Cardiac septum (tissue), 1 donor: ENCODE measurements around the gene SH3PXD2B. TPM values are rescaled to one million over a fixed set of nuclear protein-coding genes. Genes with fewer than 3 reads are reported as not detected.
"Not testable (repeated sequence)": the region's sequence is repeated elsewhere in the genome, so short reads cannot be mapped to it uniquely, and the experiment has no call there.

ENCODE experiments used
- DNase-seq: peaks from one replicate; pipeline ENCODE4 v3.0.0-alpha.2; 2020; ENCODE audit warnings: low spot score
- intact Hi-C: fragments of 100-400 bp; cut with DNase I; formaldehyde crosslinking; loops from one replicate; pipeline ENCODE4 v1.14.0; 2022
- total RNA-seq: library from RNA; stranded (reverse); fragmentation: NEBNext Ultra II Directional; extraction: Animal tissue kit (Norgen Biotek cat#: 25700); gene quantifications from one replicate; pipeline ENCODE4 v1.2.1, GENCODE V29; 2021
- donor health status: DM: no; HTN: no; CAD: no.

SH3PXD2B gene
- total RNA-seq, 1 donor from 2014 or later, result 5.1 TPM

DNA sequence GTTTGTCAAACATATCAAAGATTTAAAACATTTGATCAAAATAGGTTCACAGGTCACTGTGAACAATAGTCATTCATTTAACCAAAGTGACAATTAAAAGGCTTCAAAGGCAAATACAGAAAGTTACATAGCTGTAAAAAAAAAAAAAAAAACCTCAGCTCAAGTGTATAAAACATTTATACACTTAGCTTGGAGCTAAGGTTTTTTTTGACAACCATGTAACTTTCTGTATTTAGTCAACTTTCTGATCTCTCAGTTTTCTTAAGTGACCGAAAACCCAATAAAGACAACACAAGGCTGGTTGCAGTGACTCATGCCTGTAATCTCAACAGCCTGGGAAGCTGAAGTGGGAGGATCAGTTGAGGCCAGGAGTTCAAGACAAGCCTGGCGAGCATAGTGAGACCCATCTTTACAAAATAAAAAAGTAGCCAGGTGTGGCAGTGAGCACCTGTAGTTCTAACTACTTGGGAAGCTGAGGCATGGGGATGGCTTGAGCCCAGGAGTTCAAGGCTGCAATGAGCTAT lies 154.3 kb downstream of the SH3PXD2B start:
- intact Hi-C loops, result no loop called here
- DNase-seq, result no peak

DNA sequence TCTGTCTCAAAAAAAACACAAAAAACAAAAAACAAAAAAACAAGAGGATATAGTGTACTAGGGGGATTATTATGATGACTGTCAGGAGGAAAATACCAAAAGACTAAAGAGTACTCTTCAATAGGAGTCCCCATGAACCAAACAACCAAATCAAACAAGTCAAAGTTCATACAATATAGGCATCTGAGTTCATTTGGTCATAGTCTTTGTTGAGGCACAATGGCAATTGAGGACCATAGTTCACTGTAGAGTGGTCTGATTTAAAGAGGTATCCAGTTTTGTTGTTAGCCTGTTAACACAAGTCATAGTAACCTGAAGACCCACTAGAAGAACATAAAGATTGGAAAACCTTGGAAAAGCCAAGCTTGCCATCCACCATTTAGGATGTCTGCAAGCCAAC lies 159.5 kb downstream of the SH3PXD2B start:
- intact Hi-C loops, result no loop called here
- DNase-seq, result no peak

DNA sequence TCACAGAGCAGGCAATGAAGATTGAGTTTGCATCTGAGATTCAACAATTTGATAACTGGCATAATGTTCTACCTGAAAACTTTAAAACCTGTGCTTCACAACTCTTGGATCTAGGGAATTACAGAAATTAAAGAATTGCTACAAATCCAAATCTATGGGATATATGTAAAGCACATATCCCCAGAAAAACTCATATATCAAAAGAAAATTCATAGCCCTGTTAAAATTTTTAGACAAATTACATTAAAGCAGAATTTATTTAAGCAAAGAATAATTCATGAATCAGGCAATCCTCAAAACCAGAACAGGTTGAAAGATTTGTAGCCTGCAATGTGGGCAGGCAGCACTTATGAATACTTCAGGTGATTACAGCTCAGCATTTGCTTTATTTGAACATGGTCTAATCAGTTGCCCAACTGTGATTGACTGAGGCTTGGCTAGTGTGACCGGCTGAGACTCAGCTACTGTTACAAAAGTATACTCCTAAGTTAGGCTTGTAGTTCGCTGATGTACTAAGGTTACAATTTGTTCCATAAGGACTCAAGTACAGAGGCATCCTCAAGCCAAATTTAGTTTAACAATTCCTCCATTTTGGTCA lies 160.5 kb downstream of the SH3PXD2B start:
- no peak for DNase-seq
- intact Hi-C loops, result no loop called here

DNA sequence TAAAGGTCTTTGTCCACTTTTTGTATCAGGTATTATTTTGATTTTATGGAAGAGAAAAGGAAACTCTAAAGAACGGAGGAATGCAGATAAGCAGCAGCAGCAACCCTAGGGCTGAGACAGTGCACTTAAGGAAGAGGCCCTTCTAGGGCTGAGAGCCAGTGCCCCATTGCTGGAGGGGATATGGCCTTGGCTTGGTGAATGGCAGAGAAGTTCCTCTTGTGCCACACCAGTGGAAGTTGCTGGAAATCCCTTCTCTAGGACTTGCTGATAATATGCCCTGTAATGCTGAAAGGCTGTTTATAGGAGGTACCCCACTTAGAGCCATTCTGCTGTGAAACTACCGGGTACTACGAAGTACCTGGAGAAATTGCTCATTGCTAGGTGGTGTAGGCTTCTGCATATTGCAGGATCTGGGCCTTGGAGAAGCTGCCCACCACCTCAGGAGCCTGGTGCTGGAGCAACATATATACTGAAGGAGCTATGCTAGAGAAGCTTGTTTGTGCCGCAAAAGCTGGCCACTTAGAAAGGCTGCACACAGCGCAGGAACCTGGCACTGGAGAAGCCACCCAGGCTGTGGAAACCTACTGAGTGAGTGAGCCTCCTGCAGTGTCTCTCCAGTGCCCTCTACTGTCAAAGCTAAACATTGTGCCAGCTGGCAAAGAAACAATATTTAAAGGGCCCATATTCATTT lies 161.1 kb downstream of the SH3PXD2B start:
- intact Hi-C loops, result no loop called here
- no peak for DNase-seq

DNA sequence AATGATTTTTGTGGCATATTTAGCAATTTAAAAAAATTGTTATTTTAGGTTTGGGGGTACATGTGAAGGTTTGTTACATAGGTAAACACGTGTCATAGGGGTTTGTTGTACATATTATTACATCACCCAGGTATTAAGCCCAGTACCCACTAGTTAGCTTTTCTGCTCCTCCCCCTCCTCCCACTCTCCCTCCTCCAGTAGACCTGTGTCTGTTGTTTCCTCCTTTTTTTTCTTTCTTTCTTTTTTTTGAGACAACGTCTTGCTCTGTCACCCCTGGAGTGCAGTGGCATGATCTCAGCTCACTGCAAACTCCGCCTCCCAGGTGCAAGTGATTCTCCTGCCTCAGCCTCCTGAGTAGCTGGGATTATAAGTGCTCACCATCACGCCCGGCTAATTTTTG lies 162.5 kb downstream of the SH3PXD2B start:
- intact Hi-C loops, DNase-seq: not testable (repeated sequence)

DNA sequence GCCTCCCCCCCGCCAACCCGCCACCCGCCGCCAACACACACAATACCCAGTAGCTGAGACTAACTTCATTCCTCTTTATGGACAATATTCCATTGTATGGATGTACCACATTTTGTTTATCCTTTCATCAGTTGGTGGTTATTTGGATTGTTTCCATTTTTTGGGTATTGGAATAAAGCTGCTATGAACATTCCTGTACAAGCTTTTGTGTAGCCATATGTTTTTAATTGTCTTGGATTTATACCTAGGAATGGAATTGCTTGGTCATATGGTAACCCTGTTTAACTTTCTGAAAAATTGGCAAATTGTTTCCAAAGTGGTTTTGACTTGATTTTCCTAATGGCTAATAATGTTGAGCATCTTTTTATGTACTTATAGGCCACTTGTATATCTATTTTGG lies 165.9 kb downstream of the SH3PXD2B start:
- DNase-seq, result no peak
- intact Hi-C loops, result loop anchor here (10.0 kb wide), 1 partner anchor 374 kb away; no protein-coding TSS in a partner anchor

DNA sequence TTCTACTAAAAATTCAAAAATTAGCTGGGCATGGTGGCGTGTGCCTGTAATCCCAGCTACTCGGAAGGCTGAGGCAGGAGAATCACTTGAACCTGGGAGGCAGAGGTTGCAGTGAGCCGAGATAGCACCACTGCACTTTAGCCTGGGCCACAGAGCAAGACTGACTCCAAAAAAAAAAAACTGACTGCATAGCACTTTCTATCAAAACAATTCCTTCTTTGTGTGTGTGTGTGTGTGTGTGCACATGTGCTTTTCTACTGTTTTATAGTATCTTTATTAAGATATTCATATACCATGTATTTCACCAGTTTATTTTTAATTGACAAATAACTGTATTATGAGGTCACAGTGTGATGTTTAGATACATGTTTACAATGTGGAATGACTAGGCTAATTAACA lies 167.2 kb downstream of the SH3PXD2B start:
- intact Hi-C loops, result loop anchor here (10.0 kb wide), 1 partner anchor 372 kb away; no protein-coding TSS in a partner anchor
- not testable (repeated sequence) for DNase-seq

DNA sequence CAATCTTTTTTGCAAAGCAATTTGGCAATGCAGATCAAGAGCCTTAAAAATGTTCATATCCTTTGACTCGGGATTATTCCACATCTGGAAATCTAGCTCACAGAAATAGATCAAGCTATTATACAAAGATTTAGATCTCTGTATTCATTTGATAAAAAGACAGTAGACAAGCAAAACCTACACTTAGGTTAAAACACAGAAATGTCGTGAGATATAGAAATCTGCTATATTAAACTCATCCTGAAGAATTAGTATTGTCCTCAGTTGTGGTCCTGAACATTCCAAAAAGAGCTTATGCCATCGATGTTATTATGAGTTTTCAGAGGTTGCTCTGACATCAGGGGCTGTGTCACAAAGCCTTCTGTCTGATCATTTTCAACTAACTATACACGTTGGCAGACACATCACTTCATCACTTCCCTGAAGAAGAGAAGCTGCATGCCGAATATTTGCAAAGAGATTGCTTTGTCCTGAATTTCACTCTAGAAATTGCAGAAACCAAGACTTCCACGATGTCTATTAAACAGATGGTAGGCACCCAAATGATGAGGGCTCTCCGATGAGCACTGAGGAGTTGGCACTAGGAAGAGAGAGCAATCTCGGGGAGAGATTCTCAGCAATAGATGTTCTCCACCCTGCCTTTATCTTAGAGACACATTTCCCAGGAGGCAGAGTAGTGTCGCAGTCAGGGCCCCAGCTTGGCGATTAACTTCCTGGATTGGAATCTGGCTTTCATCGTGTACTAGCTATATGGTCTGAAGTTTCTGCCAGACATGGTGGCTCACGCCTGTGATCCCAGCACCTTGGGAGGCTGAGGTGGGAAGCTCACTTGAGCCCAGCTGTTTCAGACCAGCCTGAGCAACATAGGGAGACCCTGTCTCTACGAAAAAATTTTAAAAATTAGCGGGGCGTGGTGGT lies 168.8 kb downstream of the SH3PXD2B start:
- intact Hi-C loops, result loop anchor here (2.0 to 10.0 kb wide), 2 partner anchors 97 to 371 kb away; partner anchors contain the start of gene STK10
- no peak for DNase-seq

DNA sequence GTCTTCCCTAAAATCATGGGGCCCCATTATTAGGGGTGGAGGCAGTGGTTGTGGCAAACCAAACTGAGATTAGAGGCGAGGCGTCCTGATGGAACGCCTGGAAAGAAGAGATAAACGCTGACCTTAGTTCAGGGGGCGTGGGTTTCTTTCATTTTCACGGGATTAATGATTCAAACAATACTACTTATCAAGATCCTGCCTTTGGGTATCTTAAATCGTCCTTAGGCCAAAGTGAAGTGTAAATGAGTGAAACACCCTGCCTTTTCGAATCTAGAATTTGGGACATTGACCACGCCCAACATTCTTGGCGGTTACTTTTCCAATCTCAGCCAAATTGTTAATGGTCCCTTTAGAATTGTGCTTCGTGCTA lies 169.7 kb downstream of the SH3PXD2B start:
- DNase-seq, result no peak
- intact Hi-C loops, result loop anchor here (2.0 to 10.0 kb wide), 4 partner anchors 96 to 370 kb away; partner anchors contain the start of genes FBXW11, SH3PXD2B and STK10

DNA sequence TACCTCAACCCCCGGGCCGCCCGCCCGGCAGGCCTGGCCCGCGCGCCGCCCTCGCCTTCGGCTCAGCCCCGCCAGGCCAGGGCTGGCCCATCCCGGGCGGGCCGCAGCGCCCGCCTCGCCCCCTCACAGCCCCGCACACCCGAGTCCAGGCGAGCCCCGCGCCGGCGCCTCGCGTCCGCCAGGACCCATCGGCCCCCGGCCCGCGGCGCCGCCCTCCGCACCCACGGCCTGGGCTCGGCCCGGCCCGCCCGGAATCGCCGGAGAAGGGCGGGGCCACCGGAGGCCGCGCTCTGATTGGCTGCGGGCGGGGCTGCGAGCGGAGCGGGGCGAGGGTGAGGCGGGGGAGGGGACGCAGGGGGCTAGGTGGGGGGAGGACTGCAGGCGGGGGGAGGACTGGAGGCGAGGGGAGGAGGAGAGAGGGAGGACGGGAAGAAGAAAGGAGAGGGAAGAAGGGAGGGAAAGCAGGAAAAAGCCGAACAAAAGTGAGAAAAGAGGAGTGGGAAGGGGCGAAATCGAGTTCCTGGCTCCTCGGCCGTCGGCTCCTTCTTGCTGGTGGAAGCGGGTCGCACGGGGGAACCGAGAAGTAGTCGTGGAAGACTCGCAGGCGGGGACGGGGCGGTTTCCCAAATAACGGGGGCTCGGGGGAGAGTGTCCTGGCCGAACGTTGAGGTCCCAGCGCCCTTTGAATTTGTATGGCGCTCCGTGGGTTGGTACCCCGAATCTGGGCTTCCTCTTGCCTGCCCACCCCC lies 170.3 kb downstream of the SH3PXD2B start:
- peak; percentile 95 for DNase-seq
- intact Hi-C loops, result loop anchor here (2.0 to 10.0 kb wide), 5 partner anchors 95 to 369 kb away; partner anchors contain the start of genes FBXW11, SH3PXD2B and STK10

DNA sequence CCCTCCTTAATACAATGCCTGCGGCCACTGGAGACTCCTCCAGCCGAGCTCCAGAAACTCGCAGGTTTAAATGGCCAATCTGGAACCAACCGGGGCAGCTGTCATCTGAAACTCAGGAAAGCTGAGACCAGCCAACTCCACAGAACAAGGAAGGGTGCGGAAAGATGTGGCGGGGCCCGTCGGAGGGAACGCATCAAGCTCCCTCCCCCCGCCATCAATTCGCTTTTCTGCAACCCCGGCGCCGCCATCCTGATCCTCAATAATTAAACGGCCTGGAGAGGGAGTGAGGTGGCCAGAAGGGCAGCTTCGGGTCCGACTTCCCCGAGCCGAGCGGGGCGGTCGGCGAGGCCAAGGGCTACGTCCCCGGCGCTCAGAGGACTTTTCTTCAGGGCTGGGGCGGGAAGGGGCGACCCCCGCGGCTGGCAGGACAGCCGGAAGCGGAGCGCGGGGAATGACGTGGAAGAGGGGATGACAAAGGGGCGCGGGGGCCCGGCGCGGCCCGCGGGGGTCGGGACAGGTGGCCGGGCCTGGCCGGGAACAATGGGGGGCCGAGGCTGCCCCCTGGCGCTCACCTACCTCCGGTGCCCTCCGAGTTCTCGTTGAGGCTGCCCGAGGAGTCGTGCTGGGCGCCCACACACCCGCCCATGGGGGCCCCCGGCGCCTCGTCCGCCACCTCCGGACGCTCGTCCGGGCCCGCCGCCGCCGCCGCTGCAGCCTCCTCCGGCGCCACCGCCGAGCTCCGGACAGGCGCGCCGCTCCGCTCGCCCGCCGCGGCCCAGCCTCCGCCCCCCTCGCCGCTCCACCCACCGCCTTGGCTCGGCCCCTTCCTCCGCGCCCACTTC lies 171.1 kb downstream of the SH3PXD2B start, which contains the start of gene UBTD2:
TSS of gene UBTD2 (minus strand) at position 745 of the 842 bp plus-strand sequence. CDS start at position 646, 99 bp downstream.
- intact Hi-C loops, result loop anchor here (2.0 to 10.0 kb wide), 4 partner anchors 169 to 368 kb away; partner anchors contain the start of genes FBXW11 and SH3PXD2B
- DNase-seq, result peak; percentile 94

DNA sequence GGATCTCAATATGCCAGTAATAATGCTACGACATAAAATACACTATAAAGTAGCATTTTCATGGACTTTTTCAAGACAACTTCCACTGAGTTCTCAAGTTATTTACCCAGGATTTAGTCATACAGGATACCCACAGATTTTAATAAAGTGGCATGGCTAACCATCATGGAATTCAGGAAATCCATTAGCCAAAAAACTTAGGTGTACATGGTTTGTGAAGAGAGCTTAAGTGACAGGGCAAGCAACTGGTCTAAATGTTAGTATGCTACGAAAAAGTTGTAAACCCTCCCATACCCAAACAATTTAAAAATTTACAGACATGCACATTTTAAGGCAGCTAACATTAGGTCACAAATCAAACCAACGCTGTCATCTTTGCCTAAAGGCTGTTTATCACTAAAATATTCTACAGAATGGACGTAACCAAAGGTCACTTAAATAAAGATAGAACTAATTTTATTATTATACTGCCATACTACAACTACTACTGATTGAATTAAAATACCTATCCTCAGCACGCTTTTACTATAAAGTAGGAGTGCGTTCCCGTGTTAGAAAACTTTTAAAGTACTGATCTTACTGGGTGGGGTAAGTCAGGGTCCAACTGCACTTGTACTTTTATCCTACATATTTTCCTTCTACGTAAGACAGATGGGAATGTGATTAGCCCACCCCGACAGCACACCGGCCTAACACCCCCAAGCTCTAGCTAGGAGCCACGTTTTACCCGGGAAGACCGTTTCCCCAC lies 171.9 kb downstream of the SH3PXD2B start:
- no peak for DNase-seq
- intact Hi-C loops, result loop anchor here (2.0 to 10.0 kb wide), 4 partner anchors 170 to 368 kb away; partner anchors contain the start of genes FBXW11 and SH3PXD2B

DNA sequence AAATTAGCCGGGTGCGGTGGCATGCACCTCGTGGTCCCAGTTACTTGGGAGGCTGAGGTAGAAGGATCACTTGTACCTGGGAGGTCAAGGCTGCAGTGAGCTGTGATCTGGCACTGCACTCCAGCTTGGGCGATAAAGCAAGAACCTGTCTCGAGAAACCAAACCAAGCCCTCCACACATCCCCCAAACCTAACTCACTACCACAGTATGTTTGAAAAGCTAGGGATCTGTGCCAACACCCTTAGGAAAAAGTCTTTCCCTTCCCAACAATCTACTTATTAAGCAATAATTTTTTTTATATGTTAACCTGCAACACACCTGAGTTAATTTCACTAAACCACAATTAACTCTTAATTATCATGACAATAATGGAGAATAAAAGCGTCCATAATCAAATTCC lies 173.0 kb downstream of the SH3PXD2B start:
- intact Hi-C loops, result loop anchor here (5.0 to 10.0 kb wide), 3 partner anchors 171 to 367 kb away; partner anchors contain the start of genes FBXW11 and SH3PXD2B
- DNase-seq, result no peak

DNA sequence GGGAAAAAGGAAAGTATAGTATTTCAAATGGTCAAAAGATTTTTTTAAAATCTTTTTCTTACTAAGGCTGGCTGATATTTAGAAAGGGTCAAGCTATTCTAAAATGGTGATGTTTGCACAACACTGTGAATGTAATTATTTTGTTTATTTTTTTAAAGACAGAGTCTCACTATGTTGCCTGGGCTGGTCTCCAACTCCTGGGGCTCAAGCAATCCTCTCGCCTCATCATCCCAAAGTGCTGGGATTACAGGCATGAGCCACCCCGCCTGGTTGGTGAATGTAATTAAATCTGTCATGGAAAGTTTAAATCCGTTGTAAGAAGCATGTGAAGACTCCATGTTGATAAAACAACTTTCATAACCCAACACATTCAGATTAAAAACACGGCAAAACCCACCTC lies 173.4 kb downstream of the SH3PXD2B start:
- no peak for DNase-seq
- intact Hi-C loops, result loop anchor here (5.0 to 10.0 kb wide), 3 partner anchors 171 to 366 kb away; partner anchors contain the start of genes FBXW11 and SH3PXD2B

DNA sequence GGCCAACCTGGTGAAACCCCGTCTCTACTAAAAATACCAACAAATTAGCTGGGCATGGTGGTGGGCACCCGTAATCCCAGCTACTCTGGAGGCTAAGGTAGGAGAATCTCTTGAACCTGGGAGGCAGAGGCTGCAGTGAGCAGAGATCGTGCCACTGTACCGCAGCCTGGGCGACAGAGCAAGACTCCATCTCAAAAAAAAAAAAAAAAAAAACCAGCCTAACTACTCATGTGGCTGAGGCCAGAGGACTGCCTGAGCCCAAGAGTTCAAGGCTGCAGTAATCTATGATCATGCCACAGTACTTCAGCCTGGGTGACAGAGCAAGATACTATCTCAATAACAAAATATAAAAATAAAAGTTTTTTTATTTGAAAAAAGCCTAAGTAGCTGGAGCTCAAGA lies 174.0 kb downstream of the SH3PXD2B start:
- no peak for DNase-seq
- intact Hi-C loops, result loop anchor here (5.0 to 10.0 kb wide), 3 partner anchors 172 to 366 kb away; partner anchors contain the start of genes FBXW11 and SH3PXD2B

DNA sequence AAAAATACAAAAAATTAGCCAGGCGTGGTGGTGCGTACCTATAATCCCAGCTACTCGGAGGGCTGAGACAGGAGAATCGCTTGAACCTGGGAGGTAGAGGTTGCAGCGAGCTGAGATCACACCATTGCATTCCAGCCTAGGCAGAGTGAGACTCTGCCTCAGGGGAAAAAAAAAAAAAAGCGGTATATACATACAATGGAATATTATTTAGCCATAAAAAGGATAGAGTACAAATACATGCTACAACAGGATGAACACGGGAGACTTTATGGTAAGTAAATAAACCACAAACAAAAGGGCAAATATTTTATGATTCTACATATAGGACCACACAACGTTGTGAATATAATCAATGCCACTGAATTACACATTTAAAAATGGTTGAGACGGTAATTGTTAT lies 176.0 kb downstream of the SH3PXD2B start:
- DNase-seq, result no peak
- intact Hi-C loops, result no loop called here

DNA sequence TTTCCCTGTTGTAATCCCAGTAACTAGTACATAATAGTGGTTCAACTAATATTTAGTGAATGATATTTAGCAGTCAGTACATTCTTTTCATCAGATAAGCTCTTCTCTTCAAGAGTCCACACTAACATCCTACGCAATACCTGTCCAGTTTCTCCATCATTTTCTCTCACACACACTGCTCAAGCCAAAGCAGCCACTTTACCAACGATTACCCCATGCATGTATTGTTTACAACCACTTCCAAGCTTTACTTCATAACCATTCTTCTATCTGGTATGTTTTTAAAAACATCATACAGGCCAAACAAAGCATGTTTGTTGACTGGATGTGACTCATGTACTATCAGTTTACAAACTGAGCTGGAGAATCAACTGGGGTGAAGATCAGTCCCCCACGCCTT lies 178.1 kb downstream of the SH3PXD2B start:
- DNase-seq, result no peak
- intact Hi-C loops, result no loop called here
